ENCODE data around the gene MGAT3.

DNA sequence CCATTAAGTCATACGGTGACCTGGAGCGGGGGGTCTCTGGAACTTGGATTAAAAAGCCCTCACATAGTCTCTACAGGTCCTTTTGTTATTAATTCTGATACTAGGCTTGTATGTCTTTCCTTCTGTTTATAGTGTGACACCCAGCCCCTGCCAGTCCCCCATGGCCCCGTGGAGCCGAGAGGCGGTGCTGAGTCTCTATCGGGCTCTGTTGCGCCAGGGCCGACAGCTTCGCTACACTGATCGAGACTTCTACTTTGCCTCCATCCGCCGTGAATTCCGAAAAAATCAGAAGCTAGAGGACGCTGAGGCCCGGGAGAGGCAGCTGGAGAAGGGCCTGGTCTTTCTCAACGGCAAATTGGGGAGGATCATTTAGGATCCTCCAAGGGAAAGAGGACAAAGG, 47.3 kb downstream of the MGAT3 start:
- TF ChIP-seq YY1 (IDR thresholded peaks at IDR 0.05; ENCODE audit: insufficient read depth, insufficient read length) (no peak), SUZ12 (IDR thresholded peaks at IDR 0.05; ENCODE audit: extremely low read depth, insufficient read depth, insufficient read length) (no peak)

Measured in NT2/D1 (cell line).